Measurements from ENCODE around the gene PCDH18. TPM values are rescaled to one million over a fixed set of nuclear protein-coding genes. Genes with fewer than 3 reads are reported as not detected.

The PCDH18 gene
- total RNA-seq, 1 experiment from 2014 or later = 0.15 TPM

GRCh38 chr4:137535718-137536117, 3.4 kb upstream of the PCDH18 start:
- no peak overlapping the region for H3K4me3 ChIP-seq
- no peaks in the 10 kb centered on the region for H3F3A ChIP-seq (ENCODE audit: insufficient read depth, low read depth)
- H3K4me2 ChIP-seq = no peak overlapping the region
- no peak for DNase-seq
- no peak overlapping the region for H3K27ac ChIP-seq
- no peaks in the 10 kb centered on the region for H3K79me2 ChIP-seq (ENCODE audit: low read depth)
- H3K9me2 ChIP-seq (ENCODE audit: insufficient read depth) = no peaks in the 10 kb centered on the region
- no peaks in the 10 kb centered on the region for H4K20me1 ChIP-seq (ENCODE audit: insufficient read depth)
- intact Hi-C loops (cut with micrococcal nuclease; ENCODE audit: unreplicated experiment) = no loop called here
- H3K27me3 ChIP-seq (ENCODE audit: insufficient read depth, low read depth) = no peaks in the 10 kb centered on the region
- no peak overlapping the region for H2AFZ ChIP-seq
- H3K36me3 ChIP-seq (ENCODE audit: low read depth) = no peaks in the 10 kb centered on the region
- ChIA-PET CTCF (no interaction called here), POLR2A (ENCODE audit: unreplicated experiment) (no interaction called here)
- no peaks in the 10 kb centered on the region for H3K9me3 ChIP-seq (ENCODE audit: insufficient read depth, low read depth)
- TF ChIP-seq EZH2 (IDR thresholded peaks at IDR 0.05; ENCODE audit: low read depth) (no peak), CTCF (conservative IDR thresholded peaks at IDR 0.05) (no peak)
- no peaks in the 10 kb centered on the region for H3K4me1 ChIP-seq (replicated peaks; ENCODE audit: insufficient read depth)
- no TSS peak for BruUV-seq (replicated peaks)

GRCh38 chr4:137534516-137534915, 2.2 kb upstream of the PCDH18 start:
- H3K9me3 ChIP-seq (ENCODE audit: insufficient read depth, low read depth) = no peaks in the 10 kb centered on the region
- no peak overlapping the region for H3K27ac ChIP-seq
- no peak overlapping the region for H2AFZ ChIP-seq
- no peaks in the 10 kb centered on the region for H3K27me3 ChIP-seq (ENCODE audit: insufficient read depth, low read depth)
- H3K4me1 ChIP-seq (replicated peaks; ENCODE audit: insufficient read depth) = no peaks in the 10 kb centered on the region
- no peaks in the 10 kb centered on the region for H3K9me2 ChIP-seq (ENCODE audit: insufficient read depth)
- TF ChIP-seq EZH2 (IDR thresholded peaks at IDR 0.05; ENCODE audit: low read depth) (no peak), CTCF (conservative IDR thresholded peaks at IDR 0.05) (no peak)
- no peaks in the 10 kb centered on the region for H3F3A ChIP-seq (ENCODE audit: insufficient read depth, low read depth)
- no TSS peak for BruUV-seq (replicated peaks)
- H4K20me1 ChIP-seq (ENCODE audit: insufficient read depth) = no peaks in the 10 kb centered on the region
- intact Hi-C loops (cut with micrococcal nuclease; ENCODE audit: unreplicated experiment) = no loop called here
- no peak for DNase-seq
- POLR2A ChIA-PET (ENCODE audit: unreplicated experiment) = no interaction called here
- CTCF ChIA-PET = no interaction called here
- H3K36me3 ChIP-seq (ENCODE audit: low read depth) = no peaks in the 10 kb centered on the region
- H3K4me2 ChIP-seq = no peak overlapping the region
- no peaks in the 10 kb centered on the region for H3K79me2 ChIP-seq (ENCODE audit: low read depth)
- no peak overlapping the region for H3K4me3 ChIP-seq

DNA sequence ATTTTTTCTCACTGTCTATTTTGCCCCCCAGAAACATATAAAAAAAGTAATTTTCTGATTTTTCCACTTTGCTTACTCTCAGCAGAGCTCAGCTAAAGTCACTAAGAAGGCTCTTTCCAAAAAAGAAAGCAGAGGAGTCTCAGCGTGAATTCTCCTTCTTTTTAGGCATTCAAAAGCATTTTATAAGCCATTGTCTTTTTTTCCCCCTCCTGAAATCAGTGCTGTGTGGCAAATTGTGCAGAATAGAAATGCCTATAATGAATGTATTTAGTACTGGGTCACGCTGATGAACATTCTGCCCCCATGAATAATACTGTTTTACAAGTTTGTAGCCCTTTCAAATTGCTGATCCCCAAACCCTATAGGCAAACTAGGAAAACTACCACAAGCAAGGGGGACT, 1.6 kb upstream of the PCDH18 start:
- H3K79me2 ChIP-seq (ENCODE audit: low read depth) = no peaks in the 10 kb centered on the region
- intact Hi-C loops (cut with micrococcal nuclease; ENCODE audit: unreplicated experiment) = no loop called here
- H3K9me3 ChIP-seq (ENCODE audit: insufficient read depth, low read depth) = no peaks in the 10 kb centered on the region
- H3K4me3 ChIP-seq = no peak overlapping the region
- ChIA-PET CTCF (no interaction called here), POLR2A (ENCODE audit: unreplicated experiment) (no interaction called here)
- no peaks in the 10 kb centered on the region for H3K27me3 ChIP-seq (ENCODE audit: insufficient read depth, low read depth)
- no peaks in the 10 kb centered on the region for H3K9me2 ChIP-seq (ENCODE audit: insufficient read depth)
- H3K4me2 ChIP-seq = no peak overlapping the region
- no peaks in the 10 kb centered on the region for H4K20me1 ChIP-seq (ENCODE audit: insufficient read depth)
- no TSS peak for BruUV-seq (replicated peaks)
- H3F3A ChIP-seq (ENCODE audit: insufficient read depth, low read depth) = no peaks in the 10 kb centered on the region
- TF ChIP-seq CTCF (conservative IDR thresholded peaks at IDR 0.05) (no peak), EZH2 (IDR thresholded peaks at IDR 0.05; ENCODE audit: low read depth) (no peak)
- no peaks in the 10 kb centered on the region for H3K36me3 ChIP-seq (ENCODE audit: low read depth)
- no peaks in the 10 kb centered on the region for H3K4me1 ChIP-seq (replicated peaks; ENCODE audit: insufficient read depth)
- H2AFZ ChIP-seq = no peak overlapping the region
- H3K27ac ChIP-seq = no peak overlapping the region
- no peak for DNase-seq

Data from PC-9 (cell line).